BE2C (cell line): Measurements from ENCODE around the gene UBN2.

Source experiments
- DNase-seq: peaks from one replicate; pipeline ENCODE4 v3.0.0-alpha.2; 2020
- H3K27me3 ChIP-seq: fragments of 250-450 bp; sonication (Bioruptor Pico); 2 replicates; pipeline ENCODE4 v1.5.1; 2020; ENCODE audit warnings: mild to moderate bottlenecking
- H3K36me3 ChIP-seq: fragments of 250-450 bp; sonication (Bioruptor Pico); 2 replicates; pipeline ENCODE4 v1.5.1; 2020; ENCODE audit warnings: mild to moderate bottlenecking
- H3K4me1 ChIP-seq: fragments of 250-450 bp; sonication (Bioruptor Pico); 2 replicates; pipeline ENCODE4 v1.5.1; 2020
- H3K4me3 ChIP-seq: 2 replicates; pipeline ENCODE4 v1.5.1; 2011; ENCODE audit warnings: low read depth, low read length
- H3K9me3 ChIP-seq: fragments of 250-450 bp; sonication (Bioruptor Pico); 2 replicates; pipeline ENCODE4 v1.5.1; 2020
- TF ChIP-seq, protein P1 (sequence below): IDR thresholded peaks from 2 replicates; pipeline ENCODE4 v1.5.1; 2012; ENCODE audit warnings: mild to moderate bottlenecking, low read depth, low read length

Gene UBN2

GRCh38 chr7:139255290-139255689, 24.3 kb downstream of the UBN2 start:
- Histone ChIP-seq H3K36me3 (peaks cover 29% of the 10 kb centered on the region), H3K4me1 (no peaks in the 10 kb centered on the region), H3K27me3 (no peaks in the 10 kb centered on the region), H3K4me3 (no peak overlapping the region), H3K9me3 (no peaks in the 10 kb centered on the region)
- DNase-seq: no peak
- TF ChIP-seq, protein P1, sequence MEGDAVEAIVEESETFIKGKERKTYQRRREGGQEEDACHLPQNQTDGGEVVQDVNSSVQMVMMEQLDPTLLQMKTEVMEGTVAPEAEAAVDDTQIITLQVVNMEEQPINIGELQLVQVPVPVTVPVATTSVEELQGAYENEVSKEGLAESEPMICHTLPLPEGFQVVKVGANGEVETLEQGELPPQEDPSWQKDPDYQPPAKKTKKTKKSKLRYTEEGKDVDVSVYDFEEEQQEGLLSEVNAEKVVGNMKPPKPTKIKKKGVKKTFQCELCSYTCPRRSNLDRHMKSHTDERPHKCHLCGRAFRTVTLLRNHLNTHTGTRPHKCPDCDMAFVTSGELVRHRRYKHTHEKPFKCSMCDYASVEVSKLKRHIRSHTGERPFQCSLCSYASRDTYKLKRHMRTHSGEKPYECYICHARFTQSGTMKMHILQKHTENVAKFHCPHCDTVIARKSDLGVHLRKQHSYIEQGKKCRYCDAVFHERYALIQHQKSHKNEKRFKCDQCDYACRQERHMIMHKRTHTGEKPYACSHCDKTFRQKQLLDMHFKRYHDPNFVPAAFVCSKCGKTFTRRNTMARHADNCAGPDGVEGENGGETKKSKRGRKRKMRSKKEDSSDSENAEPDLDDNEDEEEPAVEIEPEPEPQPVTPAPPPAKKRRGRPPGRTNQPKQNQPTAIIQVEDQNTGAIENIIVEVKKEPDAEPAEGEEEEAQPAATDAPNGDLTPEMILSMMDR: no peak

GRCh38 chr7:139259142-139259541, 28.1 kb downstream of the UBN2 start:
- no peak overlapping the region for H3K4me3 ChIP-seq
- H3K36me3 ChIP-seq: peaks cover 42% of the 10 kb centered on the region
- H3K9me3 ChIP-seq: no peaks in the 10 kb centered on the region
- H3K4me1 ChIP-seq: no peaks in the 10 kb centered on the region
- H3K27me3 ChIP-seq: no peaks in the 10 kb centered on the region
- TF ChIP-seq, protein P1: no peak
- no peak for DNase-seq

GRCh38 chr7:139264220-139264619, 33.2 kb downstream of the UBN2 start:
- Histone ChIP-seq H3K4me3 (no peak overlapping the region), H3K36me3 (peaks cover 44% of the 10 kb centered on the region), H3K4me1 (no peaks in the 10 kb centered on the region), H3K27me3 (no peaks in the 10 kb centered on the region), H3K9me3 (no peaks in the 10 kb centered on the region)
- TF ChIP-seq, protein P1: no peak
- DNase-seq: no peak

DNA sequence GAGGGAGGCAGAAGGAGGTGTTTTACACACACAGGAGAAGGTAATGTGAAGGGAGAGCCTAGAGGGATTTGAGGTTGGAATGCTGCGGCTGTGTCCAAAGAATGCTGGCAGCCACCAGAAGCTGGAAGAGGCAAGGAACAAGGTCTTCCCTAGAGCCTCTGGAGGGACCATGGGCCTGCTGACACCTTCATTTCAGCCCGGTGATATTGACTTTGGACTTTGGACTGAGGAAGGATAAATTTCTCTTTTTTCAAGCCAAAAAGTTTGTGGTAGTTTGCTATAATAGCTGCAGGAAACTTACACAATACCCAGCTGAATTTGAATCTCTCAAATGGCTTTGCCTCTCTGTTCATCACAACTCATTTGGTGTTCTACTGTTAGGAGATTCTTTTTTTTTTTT, 34.6 kb downstream of the UBN2 start:
- H3K27me3 ChIP-seq: no peaks in the 10 kb centered on the region
- H3K4me1 ChIP-seq: no peaks in the 10 kb centered on the region
- no peaks in the 10 kb centered on the region for H3K9me3 ChIP-seq
- no peak for DNase-seq
- TF ChIP-seq, protein P1: no peak
- no peak overlapping the region for H3K4me3 ChIP-seq
- peaks cover 41% of the 10 kb centered on the region for H3K36me3 ChIP-seq

- H3K4me1 ChIP-seq: no peaks in the 10 kb centered on the region
- no peaks in the 10 kb centered on the region for H3K9me3 ChIP-seq
- TF ChIP-seq, protein P1: no peak
- H3K27me3 ChIP-seq: no peaks in the 10 kb centered on the region
- DNase-seq: no peak
- H3K36me3 ChIP-seq: peaks cover 38% of the 10 kb centered on the region
- H3K4me3 ChIP-seq: no peak overlapping the region
Measured at GRCh38 chr7:139271718-139272628, 40.9 kb downstream of the UBN2 start.

- no peak for DNase-seq
- TF ChIP-seq, protein P1: no peak
- Histone ChIP-seq H3K36me3 (peaks cover 18% of the 10 kb centered on the region), H3K4me3 (no peak overlapping the region), H3K4me1 (no peaks in the 10 kb centered on the region), H3K9me3 (no peaks in the 10 kb centered on the region), H3K27me3 (no peaks in the 10 kb centered on the region)
Measured at GRCh38 chr7:139284252-139284896, 53.3 kb downstream of the UBN2 start.
